Measurements from ENCODE around the gene TRMT61A. TPM values are rescaled to one million over a fixed set of nuclear protein-coding genes. Genes with fewer than 3 reads are reported as not detected.
A peak's percentile ranks its signal among the peaks of the same experiment; 100 is the strongest.

TRMT61A gene
- total RNA-seq, 1 experiment from 2014 or later: 25.9 TPM

DNA sequence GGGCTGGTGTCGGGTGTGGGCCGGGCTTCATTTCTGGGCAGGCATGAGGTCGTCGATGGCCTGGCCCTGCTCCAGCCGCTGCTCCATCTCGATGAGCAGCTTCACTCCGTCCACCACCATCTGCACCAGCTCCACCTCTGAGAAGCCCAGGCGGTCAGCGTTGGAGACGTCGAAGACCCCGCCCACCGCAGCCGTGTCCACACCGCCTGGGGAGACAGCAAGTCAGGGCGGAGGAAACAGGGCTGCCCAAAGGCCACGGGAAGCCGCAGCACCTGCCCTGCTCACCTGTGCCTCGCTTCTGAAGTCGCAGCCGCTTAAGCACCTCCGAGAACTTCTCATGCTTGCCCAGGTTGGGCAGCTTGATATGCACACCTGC lies 9.2 kb upstream of the TRMT61A start:
- H3K4me3 Mint-ChIP-seq (ENCODE audit: low read depth, unreplicated experiment): no peak overlapping the region

DNA sequence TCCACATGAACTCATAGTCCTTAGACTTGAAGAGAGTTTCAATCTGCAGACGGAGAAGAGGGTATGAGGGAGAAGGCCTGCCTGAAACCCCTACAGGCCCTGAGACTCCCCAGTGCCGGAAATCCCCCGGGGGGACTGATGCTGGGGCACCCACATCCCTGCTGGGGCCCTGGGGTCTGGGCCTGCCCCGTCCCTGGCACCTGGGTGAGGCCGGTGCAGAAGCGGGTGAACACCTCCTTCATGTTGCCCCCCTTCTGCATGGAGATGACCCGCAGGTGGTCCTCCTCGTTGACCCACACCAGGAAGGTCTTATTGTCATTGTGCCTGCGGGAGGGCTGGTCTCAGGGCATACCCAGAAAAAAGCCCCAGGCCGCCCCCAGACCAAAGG lies 8.7 kb upstream of the TRMT61A start:
- peaks cover 29% of the 10 kb centered on the region for H3K36me3 Mint-ChIP-seq (ENCODE audit: insufficient read depth, unreplicated experiment)
- TF ChIP-seq, protein P1, sequence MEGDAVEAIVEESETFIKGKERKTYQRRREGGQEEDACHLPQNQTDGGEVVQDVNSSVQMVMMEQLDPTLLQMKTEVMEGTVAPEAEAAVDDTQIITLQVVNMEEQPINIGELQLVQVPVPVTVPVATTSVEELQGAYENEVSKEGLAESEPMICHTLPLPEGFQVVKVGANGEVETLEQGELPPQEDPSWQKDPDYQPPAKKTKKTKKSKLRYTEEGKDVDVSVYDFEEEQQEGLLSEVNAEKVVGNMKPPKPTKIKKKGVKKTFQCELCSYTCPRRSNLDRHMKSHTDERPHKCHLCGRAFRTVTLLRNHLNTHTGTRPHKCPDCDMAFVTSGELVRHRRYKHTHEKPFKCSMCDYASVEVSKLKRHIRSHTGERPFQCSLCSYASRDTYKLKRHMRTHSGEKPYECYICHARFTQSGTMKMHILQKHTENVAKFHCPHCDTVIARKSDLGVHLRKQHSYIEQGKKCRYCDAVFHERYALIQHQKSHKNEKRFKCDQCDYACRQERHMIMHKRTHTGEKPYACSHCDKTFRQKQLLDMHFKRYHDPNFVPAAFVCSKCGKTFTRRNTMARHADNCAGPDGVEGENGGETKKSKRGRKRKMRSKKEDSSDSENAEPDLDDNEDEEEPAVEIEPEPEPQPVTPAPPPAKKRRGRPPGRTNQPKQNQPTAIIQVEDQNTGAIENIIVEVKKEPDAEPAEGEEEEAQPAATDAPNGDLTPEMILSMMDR (IDR thresholded peaks at IDR 0.05; ENCODE audit: unreplicated experiment): no peak
- H3K4me3 Mint-ChIP-seq (ENCODE audit: low read depth, unreplicated experiment): no peak overlapping the region
- H3K27ac Mint-ChIP-seq (ENCODE audit: unreplicated experiment): no peak overlapping the region
- CTCF ChIA-PET: no interaction called here
- no TSS peak for BruUV-seq (replicated peaks)
- no peaks in the 10 kb centered on the region for H3K9me3 Mint-ChIP-seq (ENCODE audit: low read depth, unreplicated experiment)
- H3K4me1 Mint-ChIP-seq (ENCODE audit: low read depth, unreplicated experiment): peaks cover 13% of the 10 kb centered on the region
- intact Hi-C loops (cut with micrococcal nuclease; ENCODE audit: unreplicated experiment): no loop called here
- no peak for DNase-seq
- no peaks in the 10 kb centered on the region for H3K27me3 Mint-ChIP-seq (ENCODE audit: unreplicated experiment)

More for the DNA sequence above, 9.2 kb upstream of the TRMT61A start:
- no peak for DNase-seq
- Mint-ChIP-seq H3K4me1 (ENCODE audit: low read depth, unreplicated experiment) (peaks cover 9% of the 10 kb centered on the region), H3K36me3 (ENCODE audit: insufficient read depth, unreplicated experiment) (peaks cover 32% of the 10 kb centered on the region), H3K27ac (ENCODE audit: unreplicated experiment) (no peak overlapping the region), H3K9me3 (ENCODE audit: low read depth, unreplicated experiment) (no peaks in the 10 kb centered on the region), H3K27me3 (ENCODE audit: unreplicated experiment) (no peaks in the 10 kb centered on the region)
- intact Hi-C loops (cut with micrococcal nuclease; ENCODE audit: unreplicated experiment): loop anchor here (2.0 kb wide), 1 partner anchor 27 kb away; no protein-coding TSS in a partner anchor
- CTCF ChIA-PET: interaction anchor here (2.5 kb wide), 1 partner anchor 27 kb away, joined by 23 read pairs; no protein-coding TSS in a partner anchor
- TSS peak; percentile 66 for BruUV-seq (replicated peaks)
- TF ChIP-seq, protein P1 (IDR thresholded peaks at IDR 0.05; ENCODE audit: unreplicated experiment): no peak

DNA sequence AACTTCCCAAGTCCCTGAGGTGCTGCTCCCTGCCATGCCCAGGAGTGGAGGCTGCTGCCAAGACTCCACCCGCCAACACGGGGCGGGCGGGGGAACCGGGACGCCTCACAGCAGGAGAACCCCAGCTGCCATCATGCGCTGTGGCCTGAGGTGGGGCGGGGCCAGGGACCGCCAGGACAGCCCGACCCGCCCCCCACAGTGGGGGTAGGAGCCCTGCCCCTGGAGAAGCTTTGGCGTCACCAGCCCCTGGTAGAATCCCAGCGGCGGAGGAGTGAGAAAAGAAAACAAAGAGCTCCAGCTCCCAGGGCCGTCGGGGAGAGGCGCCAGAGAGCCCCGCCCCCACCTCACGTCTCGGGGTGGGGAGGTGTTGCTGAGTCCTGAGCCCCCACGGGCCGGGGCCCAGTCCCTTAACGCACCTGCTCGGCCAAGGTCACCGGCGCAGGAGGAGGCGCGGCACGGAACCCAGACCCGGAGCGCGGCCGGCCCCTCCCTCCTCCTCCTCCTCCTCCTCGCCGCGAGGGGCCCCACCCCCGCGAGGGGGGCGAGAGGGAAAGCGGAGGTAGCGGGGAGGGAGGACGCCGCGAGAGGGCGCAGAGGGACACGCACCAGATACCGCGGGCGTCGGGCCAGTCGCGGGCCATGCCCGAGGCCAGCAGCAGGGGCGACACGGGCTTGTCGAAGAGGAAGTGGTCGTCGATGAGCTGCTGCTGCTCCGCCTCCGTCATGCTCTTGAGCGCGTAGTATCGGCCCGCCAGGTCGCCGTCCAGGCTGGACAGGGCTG lies 8.1 kb upstream of the TRMT61A start:
- Mint-ChIP-seq H3K36me3 (ENCODE audit: insufficient read depth, unreplicated experiment) (peaks cover 29% of the 10 kb centered on the region), H3K4me1 (ENCODE audit: low read depth, unreplicated experiment) (peaks cover 19% of the 10 kb centered on the region), H3K4me3 (ENCODE audit: low read depth, unreplicated experiment) (peak overlapping the region; percentile 40), H3K27me3 (ENCODE audit: unreplicated experiment) (no peaks in the 10 kb centered on the region), H3K27ac (ENCODE audit: unreplicated experiment) (no peak overlapping the region), H3K9me3 (ENCODE audit: low read depth, unreplicated experiment) (no peaks in the 10 kb centered on the region)
- peak; percentile 62 for DNase-seq
- no TSS peak for BruUV-seq (replicated peaks)
- CTCF ChIA-PET: interaction anchor here (0.7 to 0.8 kb wide), 2 partner anchors 24 to 26 kb away, joined by 3 read pairs; no protein-coding TSS in a partner anchor
- intact Hi-C loops (cut with micrococcal nuclease; ENCODE audit: unreplicated experiment): no loop called here
- TF ChIP-seq, protein P1 (IDR thresholded peaks at IDR 0.05; ENCODE audit: unreplicated experiment): peak; percentile 56

DNA sequence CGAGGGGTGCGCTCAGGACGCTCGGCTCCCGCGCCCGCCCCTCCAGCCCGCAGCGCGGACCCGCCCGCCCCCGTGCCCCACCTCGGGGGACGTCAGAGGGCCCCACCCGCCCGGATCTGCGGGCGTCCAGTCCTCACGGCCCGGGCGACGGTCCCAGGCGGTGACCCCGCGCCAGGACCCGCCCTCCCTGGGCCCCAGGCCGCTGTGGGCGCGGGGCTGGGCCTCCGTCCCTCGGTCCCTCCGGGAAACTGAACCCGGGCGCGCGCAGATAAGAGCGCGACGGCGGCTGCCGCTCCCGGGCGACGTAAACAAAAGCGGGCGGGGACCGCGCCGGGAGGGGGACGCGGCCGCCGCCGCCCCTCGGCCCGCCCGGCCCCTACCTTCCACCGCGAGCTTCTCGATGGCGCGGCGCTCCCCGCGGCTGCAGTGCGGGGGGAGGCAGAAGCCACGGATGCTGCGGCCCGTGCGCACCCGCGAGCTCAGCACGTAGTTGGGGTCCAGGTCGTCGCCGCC lies 7.5 kb upstream of the TRMT61A start:
- DNase-seq: no peak
- TF ChIP-seq, protein P1 (IDR thresholded peaks at IDR 0.05; ENCODE audit: unreplicated experiment): no peak
- BruUV-seq (replicated peaks): no TSS peak
- Mint-ChIP-seq H3K27ac (ENCODE audit: unreplicated experiment) (no peak overlapping the region), H3K9me3 (ENCODE audit: low read depth, unreplicated experiment) (no peaks in the 10 kb centered on the region), H3K4me3 (ENCODE audit: low read depth, unreplicated experiment) (peak overlapping the region; percentile 40), H3K27me3 (ENCODE audit: unreplicated experiment) (no peaks in the 10 kb centered on the region), H3K4me1 (ENCODE audit: low read depth, unreplicated experiment) (peaks cover 22% of the 10 kb centered on the region), H3K36me3 (ENCODE audit: insufficient read depth, unreplicated experiment) (peaks cover 29% of the 10 kb centered on the region)
- CTCF ChIA-PET: interaction anchor here (0.7 to 1.8 kb wide), 3 partner anchors 19 to 26 kb away, joined by 3 to 6 read pairs (median 3); no protein-coding TSS in a partner anchor
- intact Hi-C loops (cut with micrococcal nuclease; ENCODE audit: unreplicated experiment): no loop called here
